ENCODE results near the gene VAC14.

The VAC14 gene

GRCh38 chr16:70703041-70703834 lies 97.7 kb downstream of the VAC14 start:
- no peak for DNase-seq

- DNase-seq = no peak
Measured at GRCh38 chr16:70702624-70703023, 98.3 kb downstream of the VAC14 start.

- DNase-seq = no peak
Measured at GRCh38 chr16:70701998-70702397, 99.0 kb downstream of the VAC14 start.

- no peak for DNase-seq
Measured at GRCh38 chr16:70701596-70701995, 99.4 kb downstream of the VAC14 start.

GRCh38 chr16:70701036-70701435 lies 99.9 kb downstream of the VAC14 start:
- no peak for DNase-seq

- no peak for DNase-seq
Measured at GRCh38 chr16:70700101-70701020, 100.6 kb downstream of the VAC14 start.

- DNase-seq = no peak
Measured at GRCh38 chr16:70699696-70700095, 101.3 kb downstream of the VAC14 start.

GRCh38 chr16:70698901-70699300 lies 102.1 kb downstream of the VAC14 start:
- DNase-seq = no peak

GRCh38 chr16:70697594-70698170 lies 103.3 kb downstream of the VAC14 start:
- DNase-seq = no peak

GRCh38 chr16:70696952-70697593 lies 103.9 kb downstream of the VAC14 start:
- DNase-seq = no peak

GRCh38 chr16:70696355-70696754 lies 104.6 kb downstream of the VAC14 start:
- DNase-seq = no peak

- peak; percentile 28 for DNase-seq
Measured at GRCh38 chr16:70695331-70696070, 105.5 kb downstream of the VAC14 start.

- no peak for DNase-seq
Measured at GRCh38 chr16:70694868-70695218, 106.1 kb downstream of the VAC14 start.

GRCh38 chr16:70694088-70694867 lies 106.7 kb downstream of the VAC14 start:
- no peak for DNase-seq

GRCh38 chr16:70692873-70693671 lies 107.9 kb downstream of the VAC14 start:
- DNase-seq = no peak

GRCh38 chr16:70692130-70692872 lies 108.7 kb downstream of the VAC14 start:
- DNase-seq = no peak

- DNase-seq = no peak
Measured at GRCh38 chr16:70691223-70692129, 109.5 kb downstream of the VAC14 start.

- no peak for DNase-seq
Measured at GRCh38 chr16:70689970-70690891, 110.7 kb downstream of the VAC14 start.

All from CD4-positive, alpha-beta T cell treated with Interleukin-17A for 4 hours (primary cell).